ENCODE results near the gene ATF7. TPM values are rescaled to one million over a fixed set of nuclear protein-coding genes. Genes with fewer than 3 reads are reported as not detected.
"Not testable (repeated sequence)": the region's sequence is repeated elsewhere in the genome, so short reads cannot be mapped to it uniquely, and the experiment has no call there.

ATF7 gene
- total and polyA plus RNA-seq, 2 experiments from 2014 or later = 12.8 to 21.5 TPM

DNA sequence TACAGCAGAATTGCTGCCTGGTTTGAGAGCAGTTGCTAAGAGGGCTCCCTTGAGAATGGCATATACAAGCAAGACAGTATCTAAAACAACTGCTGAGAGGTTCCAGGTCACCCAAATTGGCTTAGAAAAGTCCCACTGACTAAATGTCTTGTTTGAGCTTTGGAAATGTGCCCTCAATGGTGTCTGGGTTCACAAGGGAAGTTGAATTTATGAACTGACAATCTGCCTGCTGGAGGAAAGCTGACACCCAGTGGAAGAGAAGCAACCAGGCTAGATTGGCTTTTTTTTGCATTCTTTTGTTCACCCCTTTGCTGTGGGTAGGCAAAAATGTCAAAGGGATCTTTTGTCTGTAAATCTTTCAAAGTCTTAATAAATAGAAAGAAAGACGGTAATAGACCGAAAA lies 74.3 kb downstream of the ATF7 start:
- Histone ChIP-seq H3K4me3 (no peak overlapping the region), H3K9me2 (ENCODE audit: insufficient read depth) (no peaks in the 10 kb centered on the region), H3K79me2 (ENCODE audit: insufficient read depth) (0 out of 2 replicates have a peak, but pooled peaks cover 8% of the 10 kb centered on the region), H3K9ac (no peak overlapping the region), H3K9me3 (ENCODE audit: low read depth) (no peaks in the 10 kb centered on the region), H3K4me2 (ENCODE audit: unreplicated experiment) (no peak overlapping the region), H3K4me1 (ENCODE audit: insufficient read depth) (no peaks in the 10 kb centered on the region), H4K20me1 (ENCODE audit: insufficient read depth) (no peaks in the 10 kb centered on the region), H3K27ac (no peak overlapping the region), H3K27me3 (replicated peaks; ENCODE audit: insufficient read depth) (no peaks in the 10 kb centered on the region), H3K36me3 (ENCODE audit: low read depth) (peaks cover 12% of the 10 kb centered on the region; the same call in 1 of the 2 replicates), H2AFZ (no peak overlapping the region), H3F3A (ENCODE audit: insufficient read depth) (no peaks in the 10 kb centered on the region)
- no peak for TF ChIP-seq EZH2phosphoT487 (IDR thresholded peaks at IDR 0.05; ENCODE audit: insufficient read depth, low read depth)
- TF ChIP-seq EZH2 (IDR thresholded peaks at IDR 0.05; ENCODE audit: insufficient read depth, poor library complexity, severe bottlenecking) = no peak
- in situ Hi-C loops (cut with MboI) = no loop called here
- DNase-seq = no peak
- 98 to 100% methylated on average over 2 of the region's 2 CpGs for WGBS, 2 experiments (ENCODE audit: low coverage in 1 of 2, low lambda C conversion rate in 2 of 2, missing lambda C conversion rate in 2 of 2)

DNA sequence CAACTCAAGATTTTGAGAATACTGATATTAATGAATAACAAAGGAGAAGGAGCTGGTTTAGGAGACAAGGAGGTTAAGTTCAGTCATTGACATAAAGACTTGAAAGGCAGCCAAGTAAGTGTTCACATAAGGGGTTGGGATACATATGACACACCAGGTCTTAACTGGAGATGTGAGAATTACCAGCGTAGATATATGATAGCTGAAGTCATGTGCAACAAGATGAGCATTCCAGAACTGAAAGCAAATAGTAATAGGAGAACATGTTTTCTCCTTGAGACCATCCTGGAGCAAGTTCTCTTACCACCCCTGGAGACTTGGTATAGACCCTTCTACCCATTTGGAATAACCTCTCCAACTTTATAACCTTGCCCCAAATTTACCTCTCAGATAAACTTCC lies 75.6 kb downstream of the ATF7 start:
- DNase-seq = peak; percentile 29
- WGBS, 2 experiments (ENCODE audit: low coverage in 1 of 2, low lambda C conversion rate in 2 of 2, missing lambda C conversion rate in 2 of 2) = 93% methylated on average over 1 of the region's 1 CpG
- in situ Hi-C loops (cut with MboI) = no loop called here

DNA sequence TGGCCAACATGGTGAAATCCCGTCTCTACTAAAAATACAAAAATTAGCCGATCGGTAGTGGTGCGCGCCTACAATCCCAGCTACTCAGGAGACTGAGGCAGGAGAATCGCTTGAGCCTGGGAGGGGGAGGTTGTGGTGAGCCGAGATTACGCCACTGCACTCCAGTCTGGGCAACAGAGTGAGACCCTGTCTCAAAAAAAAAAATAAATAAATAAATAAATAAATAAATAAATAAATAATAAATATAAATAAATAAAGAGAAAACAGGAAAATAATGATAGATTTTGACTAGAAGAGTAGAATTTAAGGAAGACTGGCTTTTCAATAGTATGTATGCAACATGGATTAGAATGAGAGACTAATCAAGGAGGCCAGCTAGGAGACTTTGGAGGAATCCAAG lies 76.1 kb downstream of the ATF7 start:
- H3K9me3 ChIP-seq (ENCODE audit: low read depth); H3K9me2 ChIP-seq (ENCODE audit: insufficient read depth); H3K4me1 ChIP-seq (ENCODE audit: insufficient read depth); H3K27ac ChIP-seq; H3K4me3 ChIP-seq; H3K4me2 ChIP-seq (ENCODE audit: unreplicated experiment); in situ Hi-C loops (cut with MboI); H3F3A ChIP-seq (ENCODE audit: insufficient read depth); H4K20me1 ChIP-seq (ENCODE audit: insufficient read depth); H3K9ac ChIP-seq; H2AFZ ChIP-seq; H3K27me3 ChIP-seq (replicated peaks; ENCODE audit: insufficient read depth); H3K79me2 ChIP-seq (ENCODE audit: insufficient read depth); DNase-seq: not testable (repeated sequence)
- WGBS, 2 experiments (ENCODE audit: low coverage in 1 of 2, low lambda C conversion rate in 2 of 2, missing lambda C conversion rate in 2 of 2) = 96 to 99% methylated on average over 8 of the region's 8 CpGs
- H3K36me3 ChIP-seq (ENCODE audit: low read depth) = peaks cover 12% of the 10 kb centered on the region; the same call in 1 of the 2 replicates

More for the DNA sequence above, 75.6 kb downstream of the ATF7 start:
- Histone ChIP-seq H3K9me2 (ENCODE audit: insufficient read depth) (no peaks in the 10 kb centered on the region), H3F3A (ENCODE audit: insufficient read depth) (no peaks in the 10 kb centered on the region), H3K4me1 (ENCODE audit: insufficient read depth) (no peaks in the 10 kb centered on the region), H3K9ac (no peak overlapping the region), H4K20me1 (ENCODE audit: insufficient read depth) (no peaks in the 10 kb centered on the region), H3K4me2 (ENCODE audit: unreplicated experiment) (no peak overlapping the region), H3K79me2 (ENCODE audit: insufficient read depth) (0 out of 2 replicates have a peak, but pooled peaks cover 5% of the 10 kb centered on the region), H3K4me3 (no peak overlapping the region), H3K27ac (no peak overlapping the region), H2AFZ (no peak overlapping the region), H3K27me3 (replicated peaks; ENCODE audit: insufficient read depth) (no peaks in the 10 kb centered on the region), H3K36me3 (ENCODE audit: low read depth) (peaks cover 12% of the 10 kb centered on the region; the same call in 1 of the 2 replicates), H3K9me3 (ENCODE audit: low read depth) (no peaks in the 10 kb centered on the region)
- TF ChIP-seq EZH2 (IDR thresholded peaks at IDR 0.05; ENCODE audit: insufficient read depth, poor library complexity, severe bottlenecking) = no peak
- TF ChIP-seq EZH2phosphoT487 (IDR thresholded peaks at IDR 0.05; ENCODE audit: insufficient read depth, low read depth) = no peak

DNA sequence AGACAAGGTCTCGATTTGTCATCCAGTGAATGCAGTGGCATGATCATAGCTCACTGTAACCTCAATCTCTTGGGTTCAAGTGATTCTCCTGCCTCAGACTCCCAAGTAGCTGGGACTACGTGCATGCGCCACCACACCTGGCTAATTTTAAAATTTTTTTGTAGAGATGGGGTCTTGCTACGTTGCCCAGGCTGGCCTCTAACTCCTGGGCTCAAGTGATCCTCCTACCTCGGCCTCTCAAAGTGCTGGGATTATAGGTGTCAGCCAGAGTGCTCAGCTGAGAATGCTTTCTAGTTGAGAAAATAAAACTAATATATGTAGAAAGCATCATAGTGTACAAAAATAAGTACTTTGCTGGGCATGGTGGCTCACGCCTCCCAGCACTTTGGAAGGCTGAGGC lies 77.8 kb downstream of the ATF7 start:
- H3K9me2 ChIP-seq (ENCODE audit: insufficient read depth); DNase-seq; H3F3A ChIP-seq (ENCODE audit: insufficient read depth); H3K79me2 ChIP-seq (ENCODE audit: insufficient read depth); H4K20me1 ChIP-seq (ENCODE audit: insufficient read depth); H3K9ac ChIP-seq; H3K9me3 ChIP-seq (ENCODE audit: low read depth); H2AFZ ChIP-seq; H3K27ac ChIP-seq; H3K4me2 ChIP-seq (ENCODE audit: unreplicated experiment); H3K4me1 ChIP-seq (ENCODE audit: insufficient read depth); H3K27me3 ChIP-seq (replicated peaks; ENCODE audit: insufficient read depth); H3K4me3 ChIP-seq: not testable (repeated sequence)
- peaks cover 12% of the 10 kb centered on the region; the same call in 1 of the 2 replicates for H3K36me3 ChIP-seq (ENCODE audit: low read depth)
- WGBS, 2 experiments (ENCODE audit: low coverage in 1 of 2, low lambda C conversion rate in 2 of 2, missing lambda C conversion rate in 2 of 2) = 95 to 97% methylated on average over 6 of the region's 6 CpGs
- in situ Hi-C loops (cut with MboI) = loop anchor here (10.0 kb wide), 1 partner anchor 196 kb away; no protein-coding TSS in a partner anchor

DNA sequence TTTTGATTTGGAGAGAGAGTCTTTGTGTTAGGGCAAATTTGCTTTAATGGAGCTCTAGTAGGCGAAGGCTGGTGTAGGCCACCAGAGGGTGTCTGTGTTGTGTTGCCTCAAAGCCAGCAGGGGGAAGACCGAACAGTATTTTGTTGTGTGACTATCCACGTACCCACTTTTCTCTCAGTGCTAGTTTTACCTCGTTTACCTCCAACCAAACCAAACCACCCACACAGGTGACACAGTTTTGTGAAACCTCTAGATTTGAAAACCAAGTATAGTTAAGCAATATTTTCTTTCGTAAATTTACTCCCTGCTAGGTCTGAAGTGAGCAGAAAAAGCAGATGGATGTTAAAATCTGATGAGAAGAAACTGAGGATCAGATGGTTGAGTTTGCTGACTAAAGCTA lies 82.6 kb downstream of the ATF7 start:
- Histone ChIP-seq H3K79me2 (ENCODE audit: insufficient read depth) (no peaks in the 10 kb centered on the region), H4K20me1 (ENCODE audit: insufficient read depth) (no peaks in the 10 kb centered on the region), H2AFZ (peak overlapping the region; percentile 64), H3K9me2 (ENCODE audit: insufficient read depth) (no peaks in the 10 kb centered on the region), H3K4me3 (no peak overlapping the region), H3F3A (ENCODE audit: insufficient read depth) (peaks cover 9% of the 10 kb centered on the region), H3K27ac (peak overlapping the region; percentile 61), H3K9me3 (ENCODE audit: low read depth) (no peaks in the 10 kb centered on the region), H3K9ac (peak overlapping the region; percentile 68), H3K4me1 (ENCODE audit: insufficient read depth) (peaks cover 4% of the 10 kb centered on the region; the same call in 1 of the 2 replicates), H3K27me3 (replicated peaks; ENCODE audit: insufficient read depth) (no peaks in the 10 kb centered on the region), H3K36me3 (ENCODE audit: low read depth) (peaks cover 11% of the 10 kb centered on the region), H3K4me2 (ENCODE audit: unreplicated experiment) (no peak overlapping the region)
- in situ Hi-C loops (cut with MboI) = loop anchor here (5.0 to 10.0 kb wide), 2 partner anchors 134 to 201 kb away; partner anchors contain the start of gene ATP5MC2
- TF ChIP-seq EZH2phosphoT487 (IDR thresholded peaks at IDR 0.05; ENCODE audit: insufficient read depth, low read depth) = no peak
- TF ChIP-seq EZH2 (IDR thresholded peaks at IDR 0.05; ENCODE audit: insufficient read depth, poor library complexity, severe bottlenecking) = no peak
- peak; percentile 89 for DNase-seq
- WGBS, 2 experiments (ENCODE audit: low coverage in 1 of 2, low lambda C conversion rate in 2 of 2, missing lambda C conversion rate in 2 of 2) = 21 to 31% methylated on average over 5 of the region's 5 CpGs

Data from GM23248 (cell line).